ENCODE measurements around the gene TDRD1.

Gene TDRD1

DNA sequence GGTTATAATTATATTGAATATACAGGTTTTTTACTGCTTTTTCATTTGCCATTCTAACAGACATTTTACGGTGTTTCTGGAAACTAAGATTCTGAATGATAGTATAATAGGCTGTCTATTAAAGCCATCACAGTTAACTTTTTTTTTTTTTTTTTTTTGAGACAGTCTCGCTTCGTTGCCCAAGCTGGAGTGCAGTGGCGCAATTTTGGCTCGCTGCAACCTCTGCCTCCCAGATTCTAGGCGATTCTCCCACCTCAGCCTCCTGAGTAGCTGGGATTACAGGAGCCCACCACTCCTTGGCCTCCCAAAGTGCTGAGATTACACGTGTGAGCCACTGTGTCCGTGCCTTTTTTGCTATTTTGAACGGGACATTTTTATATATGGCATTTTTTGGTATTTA lies 4.4 kb downstream of the TDRD1 start:
- H3K27ac Mint-ChIP-seq: no peak overlapping the region
- intact Hi-C loops (cut with micrococcal nuclease): no loop called here
- H3K27me3 Mint-ChIP-seq: peaks cover 7% of the 10 kb centered on the region
- no peaks in the 10 kb centered on the region for H3K4me1 Mint-ChIP-seq (ENCODE audit: low read depth)
- H3K9me3 Mint-ChIP-seq: no peaks in the 10 kb centered on the region
- no peaks in the 10 kb centered on the region for H3K36me3 Mint-ChIP-seq (ENCODE audit: low read depth)
- no peak overlapping the region for H3K4me3 Mint-ChIP-seq

GRCh38 chr10:114184276-114184675 lies 5.1 kb downstream of the TDRD1 start:
- Mint-ChIP-seq H3K4me3 (no peak overlapping the region), H3K36me3 (ENCODE audit: low read depth) (no peaks in the 10 kb centered on the region), H3K27ac (no peak overlapping the region), H3K9me3 (no peaks in the 10 kb centered on the region), H3K27me3 (peaks cover 4% of the 10 kb centered on the region), H3K4me1 (ENCODE audit: low read depth) (no peaks in the 10 kb centered on the region)
- intact Hi-C loops (cut with micrococcal nuclease): no loop called here

DNA sequence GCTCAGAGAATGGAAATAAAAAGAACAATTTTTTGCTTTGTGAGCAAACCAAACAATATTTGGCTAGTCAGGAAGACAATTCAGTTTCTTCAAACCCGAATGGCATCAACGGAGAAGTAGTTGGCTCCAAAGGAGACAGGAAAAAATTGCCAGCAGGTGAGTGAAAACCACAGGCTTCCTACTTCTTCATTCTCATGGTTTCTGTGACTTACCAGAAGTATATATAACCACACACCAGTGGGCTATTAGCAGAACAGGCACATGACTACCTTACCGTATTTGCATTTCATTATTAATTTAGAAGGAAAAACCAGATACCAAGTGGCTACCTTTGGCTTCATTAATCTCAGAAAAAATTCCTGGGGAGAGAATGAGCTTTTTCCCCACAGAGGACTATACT lies 8.8 kb downstream of the TDRD1 start:
- Mint-ChIP-seq H3K36me3 (ENCODE audit: low read depth) (no peaks in the 10 kb centered on the region), H3K4me1 (ENCODE audit: low read depth) (no peaks in the 10 kb centered on the region), H3K4me3 (no peak overlapping the region), H3K27me3 (peaks cover 3% of the 10 kb centered on the region), H3K27ac (no peak overlapping the region), H3K9me3 (no peaks in the 10 kb centered on the region)
- intact Hi-C loops (cut with micrococcal nuclease): no loop called here

DNA sequence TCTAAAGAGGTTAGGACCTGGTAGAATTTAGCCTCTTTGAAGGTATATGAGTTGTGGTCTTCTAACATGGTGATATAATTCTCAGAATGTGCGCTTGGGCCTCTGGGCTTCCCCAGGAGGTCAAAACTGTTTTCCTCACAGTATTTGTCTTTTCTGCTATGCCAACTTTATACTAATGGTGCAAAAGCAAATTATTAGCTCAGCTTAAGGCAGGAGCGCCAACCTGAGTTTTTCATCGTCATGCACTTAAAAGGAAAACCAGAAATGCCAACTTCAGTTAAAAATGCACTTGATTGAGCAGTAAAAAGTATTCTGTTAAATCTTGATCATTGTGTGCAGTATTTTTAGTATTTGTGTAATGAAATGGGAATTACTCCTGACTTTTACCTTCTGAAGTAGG lies 9.7 kb downstream of the TDRD1 start:
- H3K9me3 Mint-ChIP-seq: no peaks in the 10 kb centered on the region
- intact Hi-C loops (cut with micrococcal nuclease): no loop called here
- H3K27ac Mint-ChIP-seq: no peak overlapping the region
- H3K36me3 Mint-ChIP-seq (ENCODE audit: low read depth): no peaks in the 10 kb centered on the region
- H3K4me1 Mint-ChIP-seq (ENCODE audit: low read depth): no peaks in the 10 kb centered on the region
- H3K4me3 Mint-ChIP-seq: no peak overlapping the region
- peaks cover 6% of the 10 kb centered on the region for H3K27me3 Mint-ChIP-seq

DNA sequence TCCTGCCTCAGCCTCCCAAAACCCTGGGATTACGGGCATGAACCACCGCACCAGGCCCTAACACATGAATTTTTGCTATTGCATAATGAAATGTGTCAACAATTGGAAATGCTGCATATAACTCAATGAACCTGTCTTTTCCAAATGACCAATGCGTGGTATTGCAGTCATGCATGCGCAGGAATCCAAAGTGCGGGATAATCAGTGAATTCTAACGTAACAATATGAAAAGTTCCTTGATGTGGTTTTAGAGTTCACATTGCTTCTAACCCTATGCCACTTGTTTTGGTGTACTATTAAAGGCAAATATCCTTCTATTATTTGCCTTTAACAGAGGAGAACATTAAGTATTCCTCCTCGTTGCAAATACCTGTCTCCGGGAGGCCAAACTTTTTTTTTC lies 10.5 kb downstream of the TDRD1 start:
- Mint-ChIP-seq H3K27me3 (peaks cover 10% of the 10 kb centered on the region), H3K36me3 (ENCODE audit: low read depth) (no peaks in the 10 kb centered on the region), H3K27ac (no peak overlapping the region), H3K4me1 (ENCODE audit: low read depth) (no peaks in the 10 kb centered on the region), H3K9me3 (no peaks in the 10 kb centered on the region), H3K4me3 (no peak overlapping the region)
- intact Hi-C loops (cut with micrococcal nuclease): no loop called here

- no peak overlapping the region for H3K4me3 Mint-ChIP-seq
These were observed 15.9 kb downstream of the TDRD1 start for GRCh38 chr10:114195079-114195478.

GRCh38 chr10:114199239-114199638 lies 20.1 kb downstream of the TDRD1 start:
- Mint-ChIP-seq H3K27me3 (peaks cover 19% of the 10 kb centered on the region), H3K9me3 (no peaks in the 10 kb centered on the region)

More at GRCh38 chr10:114195079-114195478, 15.9 kb downstream of the TDRD1 start:
- no peaks in the 10 kb centered on the region for H3K4me1 Mint-ChIP-seq (ENCODE audit: low read depth)
- intact Hi-C loops (cut with micrococcal nuclease): no loop called here
- H3K27ac Mint-ChIP-seq: no peak overlapping the region
- no peaks in the 10 kb centered on the region for H3K9me3 Mint-ChIP-seq
- no peaks in the 10 kb centered on the region for H3K36me3 Mint-ChIP-seq (ENCODE audit: low read depth)
- peaks cover 23% of the 10 kb centered on the region for H3K27me3 Mint-ChIP-seq

DNA sequence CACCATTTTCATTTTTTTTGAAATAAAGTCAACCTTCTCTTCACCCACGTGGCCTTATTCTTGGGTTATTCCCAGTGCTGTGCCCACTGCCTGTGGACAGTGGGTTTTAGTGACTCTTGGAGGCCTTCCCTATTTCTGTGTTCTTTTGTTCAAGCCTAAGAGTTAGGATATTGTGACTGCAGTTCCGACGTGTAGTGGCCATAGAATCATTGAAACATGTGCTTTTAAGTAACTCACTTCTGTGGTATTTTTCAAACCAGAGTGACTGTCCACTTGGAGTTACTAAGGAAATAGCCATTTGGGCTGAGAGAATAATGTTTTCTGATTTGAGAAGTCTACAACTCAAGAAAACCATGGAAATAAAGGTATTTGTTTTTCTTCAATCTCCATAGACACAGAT lies 23.7 kb downstream of the TDRD1 start:
- intact Hi-C loops (cut with micrococcal nuclease): no loop called here
- Mint-ChIP-seq H3K27me3 (peaks cover 5% of the 10 kb centered on the region), H3K36me3 (ENCODE audit: low read depth) (no peaks in the 10 kb centered on the region), H3K4me1 (ENCODE audit: low read depth) (no peaks in the 10 kb centered on the region), H3K27ac (no peak overlapping the region), H3K4me3 (no peak overlapping the region), H3K9me3 (no peaks in the 10 kb centered on the region)

More at GRCh38 chr10:114199239-114199638, 20.1 kb downstream of the TDRD1 start:
- Mint-ChIP-seq H3K4me1 (ENCODE audit: low read depth) (no peaks in the 10 kb centered on the region), H3K4me3 (no peak overlapping the region), H3K36me3 (ENCODE audit: low read depth) (no peaks in the 10 kb centered on the region), H3K27ac (no peak overlapping the region)
- intact Hi-C loops (cut with micrococcal nuclease): no loop called here

GRCh38 chr10:114206902-114207301 lies 27.7 kb downstream of the TDRD1 start:
- no peak overlapping the region for H3K27ac Mint-ChIP-seq
- no peaks in the 10 kb centered on the region for H3K27me3 Mint-ChIP-seq
- intact Hi-C loops (cut with micrococcal nuclease): no loop called here
- no peaks in the 10 kb centered on the region for H3K4me1 Mint-ChIP-seq (ENCODE audit: low read depth)
- H3K36me3 Mint-ChIP-seq (ENCODE audit: low read depth): no peaks in the 10 kb centered on the region
- H3K9me3 Mint-ChIP-seq: no peaks in the 10 kb centered on the region
- no peak overlapping the region for H3K4me3 Mint-ChIP-seq

DNA sequence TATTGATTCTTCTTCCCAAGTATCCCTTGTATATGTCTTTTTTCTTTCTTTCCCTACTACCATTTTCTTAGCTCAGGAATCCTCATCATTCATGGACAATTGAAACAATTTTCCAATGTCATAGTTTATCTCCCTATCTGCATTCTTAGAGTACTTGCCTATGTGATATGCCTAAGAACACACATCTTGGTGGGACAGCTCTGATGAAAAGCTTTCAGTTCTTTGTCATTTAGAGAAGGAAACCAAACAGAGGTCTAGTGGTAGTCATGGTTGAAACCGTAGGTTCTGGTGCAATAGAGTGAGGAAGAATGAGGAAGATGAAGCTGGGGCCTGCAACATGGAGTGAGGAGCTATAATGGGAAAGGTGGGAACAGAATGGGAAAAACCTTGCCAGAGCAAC lies 28.2 kb downstream of the TDRD1 start:
- no peak overlapping the region for H3K27ac Mint-ChIP-seq
- H3K4me1 Mint-ChIP-seq (ENCODE audit: low read depth): no peaks in the 10 kb centered on the region
- H3K9me3 Mint-ChIP-seq: no peaks in the 10 kb centered on the region
- no peaks in the 10 kb centered on the region for H3K36me3 Mint-ChIP-seq (ENCODE audit: low read depth)
- intact Hi-C loops (cut with micrococcal nuclease): no loop called here
- H3K4me3 Mint-ChIP-seq: no peak overlapping the region
- no peaks in the 10 kb centered on the region for H3K27me3 Mint-ChIP-seq

GRCh38 chr10:114208351-114208750 lies 29.2 kb downstream of the TDRD1 start:
- intact Hi-C loops (cut with micrococcal nuclease): no loop called here
- Mint-ChIP-seq H3K27ac (no peak overlapping the region), H3K36me3 (ENCODE audit: low read depth) (no peaks in the 10 kb centered on the region), H3K9me3 (no peaks in the 10 kb centered on the region), H3K4me1 (ENCODE audit: low read depth) (no peaks in the 10 kb centered on the region), H3K27me3 (no peaks in the 10 kb centered on the region), H3K4me3 (no peak overlapping the region)

- H3K4me3 Mint-ChIP-seq: no peak overlapping the region
- H3K27me3 Mint-ChIP-seq: peaks cover 2% of the 10 kb centered on the region
- no peak overlapping the region for H3K27ac Mint-ChIP-seq
- no peaks in the 10 kb centered on the region for H3K9me3 Mint-ChIP-seq
- intact Hi-C loops (cut with micrococcal nuclease): no loop called here
- H3K4me1 Mint-ChIP-seq (ENCODE audit: low read depth): no peaks in the 10 kb centered on the region
- no peaks in the 10 kb centered on the region for H3K36me3 Mint-ChIP-seq (ENCODE audit: low read depth)
These were observed 33.0 kb downstream of the TDRD1 start for GRCh38 chr10:114212153-114212552.

DNA sequence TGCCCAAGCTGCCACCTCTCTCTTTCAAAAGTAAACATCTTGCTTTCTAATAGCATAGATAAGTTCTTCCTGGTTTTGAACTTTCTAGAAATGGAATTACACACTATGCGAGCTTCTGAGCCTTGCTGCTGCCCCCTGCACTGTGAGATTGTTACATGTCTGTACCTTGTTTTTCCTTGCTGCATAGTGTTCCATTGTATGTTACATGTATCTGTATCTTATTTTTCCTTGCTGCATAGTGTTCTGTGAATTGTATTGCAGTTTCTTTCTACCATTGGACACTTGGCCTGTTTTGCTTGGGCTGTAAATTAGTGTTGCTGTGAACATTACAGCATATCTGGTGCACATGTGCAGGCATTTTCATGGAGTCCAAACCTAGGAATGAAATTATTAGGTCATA lies 35.9 kb downstream of the TDRD1 start:
- Mint-ChIP-seq H3K9me3 (no peaks in the 10 kb centered on the region), H3K27ac (no peak overlapping the region), H3K36me3 (ENCODE audit: low read depth) (no peaks in the 10 kb centered on the region), H3K27me3 (peaks cover 2% of the 10 kb centered on the region), H3K4me1 (ENCODE audit: low read depth) (no peaks in the 10 kb centered on the region), H3K4me3 (no peak overlapping the region)
- intact Hi-C loops (cut with micrococcal nuclease): no loop called here

- Mint-ChIP-seq H3K27ac (no peak overlapping the region), H3K9me3 (no peaks in the 10 kb centered on the region), H3K4me3 (no peak overlapping the region), H3K27me3 (peaks cover 6% of the 10 kb centered on the region), H3K36me3 (ENCODE audit: low read depth) (no peaks in the 10 kb centered on the region), H3K4me1 (ENCODE audit: low read depth) (no peaks in the 10 kb centered on the region)
- intact Hi-C loops (cut with micrococcal nuclease): no loop called here
These were observed 41.1 kb downstream of the TDRD1 start for GRCh38 chr10:114220281-114220680.

DNA sequence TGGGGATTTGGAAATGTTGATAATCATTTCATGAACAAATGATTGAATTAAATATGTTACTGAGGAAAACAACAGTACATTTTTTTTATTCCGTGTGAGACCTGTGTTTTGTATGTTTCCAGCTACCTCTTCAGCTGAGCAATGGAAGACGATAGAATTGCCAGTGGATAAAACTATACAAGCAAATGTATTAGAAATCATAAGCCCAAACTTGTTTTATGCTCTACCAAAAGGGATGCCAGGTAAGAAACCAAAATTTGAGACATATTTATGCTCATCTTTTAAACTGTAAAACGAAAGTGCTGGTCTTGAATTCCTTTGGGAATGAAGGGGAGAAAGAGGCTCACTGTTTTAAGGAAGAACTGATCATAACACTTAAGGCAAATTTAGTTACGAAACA lies 42.1 kb downstream of the TDRD1 start:
- Mint-ChIP-seq H3K27ac (no peak overlapping the region), H3K9me3 (no peaks in the 10 kb centered on the region), H3K4me1 (ENCODE audit: low read depth) (no peaks in the 10 kb centered on the region), H3K27me3 (peaks cover 6% of the 10 kb centered on the region), H3K36me3 (ENCODE audit: low read depth) (no peaks in the 10 kb centered on the region), H3K4me3 (no peak overlapping the region)
- intact Hi-C loops (cut with micrococcal nuclease): no loop called here

All from dendritic cell treated with granulocyte-macrophage colony-stimulating factor and Interleukin-4, amounts not matched to agents 40 ng/mL and 50 ng/mL, for 4 days (primary cell).